Transverse colon (tissue), 4 donors: ENCODE measurements around the gene DIS3L2. TPM values are rescaled to one million over a fixed set of nuclear protein-coding genes. Genes with fewer than 3 reads are reported as not detected.

Experiments used
- DNase-seq: peaks from one replicate; pipeline ENCODE4 v3.0.0-alpha.2; 2019
- H3K27ac ChIP-seq, 4 donors: fragments of 200-600 bp; sonication (generic); 2 replicates each; pipeline ENCODE4 v1.5.1; 2016 to 2018; ENCODE audit warnings: inconsistent platforms in 4 of 4
- H3K27me3 ChIP-seq: fragments of 200-600 bp; sonication (generic); 2 replicates; pipeline ENCODE4 v1.5.1; 2017; ENCODE audit warnings: inconsistent platforms
- H3K36me3 ChIP-seq, 4 donors: fragments of 200-600 bp; sonication (generic); 2 replicates each; pipeline ENCODE4 v1.5.1; 2017 to 2019; ENCODE audit warnings: inconsistent platforms in 4 of 4
- H3K4me1 ChIP-seq, 4 donors: fragments of 200-600 bp; sonication (generic); 2 replicates each; pipeline ENCODE4 v1.5.1; 2017 to 2020; ENCODE audit warnings: inconsistent platforms in 4 of 4
- H3K4me3 ChIP-seq, 4 donors: fragments of 200-600 bp; sonication (generic); 1 replicate in 1 of 4; 2 replicates in 3 of 4; pipeline versions ENCODE4 v1.5.1 to v1.6.1; 2017 to 2019; ENCODE audit warnings: inconsistent platforms in 4 of 4
- H3K9me3 ChIP-seq, 2 donors: fragments of 200-600 bp; sonication (generic); 2 replicates each; pipeline ENCODE4 v1.5.1; 2017 to 2019; ENCODE audit warnings: inconsistent platforms in 2 of 2
- CTCF ChIP-seq, 5 experiments: fragments of 200-600 bp in 3 of 5; fragments of 450-650 bp in 2 of 5; sonication (generic) in 3 of 5; IDR thresholded peaks; 1 replicate in 2 of 5; 2 replicates in 3 of 5; pipeline ENCODE4 v1.5.1; 2016 to 2017; ENCODE audit warnings: antibody characterized with exemption in 5 of 5, inconsistent platforms in 3 of 5, mild to moderate bottlenecking in 2 of 5, moderate library complexity in 1 of 5
- EP300 ChIP-seq: sonication (generic); formaldehyde crosslinking; IDR thresholded peaks from one replicate; pipeline ENCODE4 v1.6.1; 2017; ENCODE audit warnings: antibody characterized with exemption, low read depth
- POLR2A ChIP-seq: fragments of 450-650 bp; IDR thresholded peaks from one replicate; pipeline ENCODE4 v1.6.1; 2016; ENCODE audit warnings: antibody characterized with exemption, mild to moderate bottlenecking, moderate library complexity
- POLR2AphosphoS5 ChIP-seq, 3 donors: sonication (generic); formaldehyde crosslinking; IDR thresholded peaks; one replicate each; pipeline ENCODE4 v1.6.1; 2016; ENCODE audit warnings: antibody characterized with exemption in 3 of 3
- WGBS, 2 donors: methylation state at CpG; one replicate each; pipeline ENCODE4 v1.1.5; 2018; ENCODE audit warnings: low coverage in 1 of 2; 5-methylcytosine and 5-hydroxymethylcytosine counted together
- in situ Hi-C, 4 donors: fragments of 200-750 bp; cut with MboI; loops; one replicate each; pipeline versions ENCODE4 v1.15.0 to v1.15.1; 2017; ENCODE audit warnings: low sequenced_read_pairs in 3 of 4, low pct_ligation_motif_present in 1 of 4, low pct_unique_long_range_greater_than_20kb in 1 of 4
- intact Hi-C: fragments of 100-400 bp; cut with DNase I; formaldehyde crosslinking; loops from one replicate; pipeline ENCODE4 v1.15.1; 2023; ENCODE audit warnings: low total_unique reads
- total RNA-seq, 4 donors: library from RNA; depleted of rRNA; stranded (reverse); fragments of >200 nt; gene quantifications; one replicate each; pipeline ENCODE4 v1.1.0, GENCODE V29; 2016

DIS3L2 gene
- total RNA-seq, 4 donors from 2014 or later = 24.7 to 99.9 (median 51.2) TPM

- TF ChIP-seq CTCF (IDR thresholded peaks at IDR 0.05) (no peak), POLR2AphosphoS5 (IDR thresholded peaks at IDR 0.05) (no peak), POLR2A (no peak), EP300 (no peak)
- WGBS, 2 donors = 80 to 94% methylated on average over 1 to 5 of the region's 5 CpGs
- Histone ChIP-seq H3K27me3 (no peaks in the 10 kb centered on the region), H3K9me3 (no peaks in the 10 kb centered on the region), H3K36me3 (no peaks in the 10 kb centered on the region), H3K4me1 (no peaks in the 10 kb centered on the region), H3K27ac (no peak overlapping the region), H3K4me3 (no peak overlapping the region)
- no peak for DNase-seq
- in situ Hi-C loops = no loop called here
- intact Hi-C loops = no loop called here
Measured at GRCh38 chr2:232255033-232255432, 293.5 kb downstream of the DIS3L2 start.

- no peak for DNase-seq
- 78 to 96% methylated on average over 3 of the region's 3 CpGs for WGBS, 2 donors
- no peak for TF ChIP-seq CTCF (IDR thresholded peaks at IDR 0.05)
- no peak for TF ChIP-seq POLR2A
- no peak for TF ChIP-seq POLR2AphosphoS5 (IDR thresholded peaks at IDR 0.05)
- no peak for TF ChIP-seq EP300
- no peaks in the 10 kb centered on the region for H3K27me3 ChIP-seq
- H3K36me3 ChIP-seq = peaks cover 0 to 7% (median 0%) of the 10 kb centered on the region in 4 donors
- H3K9me3 ChIP-seq = no peaks in the 10 kb centered on the region
- no peak overlapping the region for H3K4me3 ChIP-seq
- intact Hi-C loops = no loop called here
- no peaks in the 10 kb centered on the region for H3K4me1 ChIP-seq
- in situ Hi-C loops = no loop called here
- no peak overlapping the region for H3K27ac ChIP-seq
Measured at GRCh38 chr2:232260075-232260474, 298.6 kb downstream of the DIS3L2 start.

- Histone ChIP-seq H3K4me1 (no peaks in the 10 kb centered on the region), H3K27ac (no peak overlapping the region), H3K4me3 (no peak overlapping the region), H3K36me3 (peaks cover 0 to 7% (median 0%) of the 10 kb centered on the region in 4 donors), H3K9me3 (no peaks in the 10 kb centered on the region), H3K27me3 (no peaks in the 10 kb centered on the region)
- DNase-seq = no peak
- in situ Hi-C loops = no loop called here
- WGBS, 2 donors = 95 to 100% methylated on average over 1 to 2 of the region's 2 CpGs
- TF ChIP-seq POLR2A (no peak), POLR2AphosphoS5 (IDR thresholded peaks at IDR 0.05) (no peak), CTCF (IDR thresholded peaks at IDR 0.05) (no peak), EP300 (no peak)
- intact Hi-C loops = no loop called here
Measured at GRCh38 chr2:232261776-232262175, 300.3 kb downstream of the DIS3L2 start.

GRCh38 chr2:232263295-232263694 is 301.8 kb downstream of the DIS3L2 start:
- H3K36me3 ChIP-seq = peaks cover 0 to 7% (median 0%) of the 10 kb centered on the region in 4 donors
- no peaks in the 10 kb centered on the region for H3K27me3 ChIP-seq
- no peaks in the 10 kb centered on the region for H3K9me3 ChIP-seq
- H3K4me3 ChIP-seq = no peak overlapping the region
- 88 to 91% methylated on average over 5 to 15 of the region's 15 CpGs for WGBS, 2 donors
- DNase-seq = no peak
- H3K27ac ChIP-seq = no peak overlapping the region
- intact Hi-C loops (no loop called here), in situ Hi-C loops (no loop called here)
- no peaks in the 10 kb centered on the region for H3K4me1 ChIP-seq
- TF ChIP-seq EP300 = no peak
- TF ChIP-seq CTCF (IDR thresholded peaks at IDR 0.05) = no peak
- no peak for TF ChIP-seq POLR2A
- TF ChIP-seq POLR2AphosphoS5 (IDR thresholded peaks at IDR 0.05) = no peak
